HepG2 (cell line): ENCODE measurements around the gene IFT43. TPM values are rescaled to one million over a fixed set of nuclear protein-coding genes. Genes with fewer than 3 reads are reported as not detected.

ENCODE experiments used
- ATAC-seq: fragments of 200-7000 bp; cut with Tn5 transposase; 3 replicates; pipeline ENCODE4 v1.9.1; 2020; ENCODE audit warnings: mild to moderate bottlenecking, moderate library complexity
- Bru-seq: library from RNA; stranded (reverse); fragments of 400-500 nt; gene quantifications from one replicate; lab custom pipeline; 2021; lab: Mats Ljungman, UMichigan
- BruChase-seq, 2 experiments: library from RNA; stranded (reverse); fragments of 400-500 nt; gene quantifications; one replicate each; lab custom pipeline; 2021; lab: Mats Ljungman, UMichigan
- BruUV-seq: library from RNA; stranded (reverse); fragments of 400-500 nt; replicated peaks from 2 replicates; lab custom pipeline; 2021; lab: Mats Ljungman, UMichigan
- CTCF ChIA-PET: fragments of 300-600 bp; formaldehyde crosslinking; extraction: SDS; loops from one replicate; lab custom pipeline; 2021; ENCODE audit warnings: low total read pairs, inconsistent platforms, low intra/inter-chr PET ratio; lab: Yijun Ruan, JAX
- POLR2A ChIA-PET: fragments of 350-600 bp; sonication (Branson Sonifier 250); formaldehyde crosslinking; loops from one replicate; lab custom pipeline; 2020; ENCODE audit warnings: antibody characterized with exemption, inconsistent platforms; lab: Yijun Ruan, JAX
- DNase-seq: peaks from one replicate; pipeline ENCODE4 v3.0.0-alpha.2; 2015; ENCODE audit warnings: low spot score
- FAIRE-seq: peaks from 3 replicates; lab custom pipeline; 2011; peaks lifted over from hg19 to GRCh38; lab: Jason Lieb, UNC
- H2AFZ ChIP-seq: one replicate; pipeline ENCODE4 v1.6.1; 2011; ENCODE audit warnings: low read length, inconsistent platforms
- H3K27ac ChIP-seq: fragments of 300-600 bp; 3 replicates; pipeline ENCODE4 v1.8.0; 2011; ENCODE audit warnings: mixed run types, mild to moderate bottlenecking, mixed read lengths, low read length, inconsistent platforms; ENCODE audit not compliant: insufficient read depth; ENCODE audit errors: extremely low read length
- H3K27me3 ChIP-seq, 2 experiments: fragments of 200-600 bp in 1 of 2; 2 replicates in 1 of 2; 3 replicates in 1 of 2; pipeline versions ENCODE4 v1.6.0 to v1.8.0; 2011; ENCODE audit warnings: low read length in 2 of 2, mild to moderate bottlenecking in 2 of 2, moderate library complexity in 2 of 2, inconsistent platforms in 1 of 2; ENCODE audit not compliant: insufficient read depth in 2 of 2, control insufficient read depth in 1 of 2
- H3K36me3 ChIP-seq, 2 experiments: fragments of 200-600 bp in 1 of 2; replicated peaks in 1 of 2; 2 replicates in 1 of 2; 3 replicates in 1 of 2; pipeline versions ENCODE4 v1.5.1 to v1.8.0; 2011; ENCODE audit warnings: low read length in 2 of 2, inconsistent platforms in 1 of 2; ENCODE audit not compliant: insufficient read depth in 2 of 2, control insufficient read depth in 1 of 2
- H3K4me1 ChIP-seq: 2 replicates; pipeline ENCODE4 v1.5.1; 2012; ENCODE audit warnings: low read length, inconsistent platforms; ENCODE audit not compliant: insufficient read depth
- H3K4me2 ChIP-seq: 2 replicates; pipeline ENCODE4 v1.6.0; 2011; ENCODE audit warnings: low read depth, low read length, inconsistent platforms
- H3K4me3 ChIP-seq, 3 experiments: fragments of 200-600 bp in 1 of 3; sonication (generic), shearing (Covaris generic) in 1 of 3; replicated peaks in 1 of 3; 2 replicates each; pipeline ENCODE4 v1.5.1; 2011 to 2016; ENCODE audit warnings: low read length in 3 of 3, inconsistent platforms in 2 of 3, low read depth in 2 of 3, mild to moderate bottlenecking in 2 of 3, control low read depth in 1 of 3, mixed read lengths in 1 of 3; ENCODE audit not compliant: insufficient read depth in 1 of 3
- H3K79me2 ChIP-seq: one replicate; pipeline ENCODE4 v1.6.1; 2011; ENCODE audit warnings: low read length, inconsistent platforms; ENCODE audit not compliant: insufficient read depth
- H3K9ac ChIP-seq: 2 replicates; pipeline ENCODE4 v1.6.0; 2011; ENCODE audit warnings: mild to moderate bottlenecking, low read depth, low read length, inconsistent platforms; ENCODE audit not compliant: insufficient read depth
- H3K9me3 ChIP-seq: 2 replicates; pipeline ENCODE4 v1.5.1; 2012; ENCODE audit warnings: mild to moderate bottlenecking, low read length
- H4K20me1 ChIP-seq: 2 replicates; pipeline ENCODE4 v1.6.0; 2011; ENCODE audit warnings: inconsistent platforms, mild to moderate bottlenecking, low read length, moderate library complexity; ENCODE audit not compliant: insufficient read depth
- FOSL2 ChIP-seq: sonication (generic); formaldehyde crosslinking; IDR thresholded peaks from 2 replicates; pipeline ENCODE4 v1.4.0; 2020; ENCODE audit warnings: missing genetic modification reagents
- KDM3A ChIP-seq: IDR thresholded peaks from 2 replicates; pipeline ENCODE4 v1.6.1; 2018; ENCODE audit warnings: low read depth, missing compliant biosample characterization
- KLF13 ChIP-seq: sonication (generic); formaldehyde crosslinking; IDR thresholded peaks from 2 replicates; pipeline ENCODE4 v1.4.0; 2020; ENCODE audit warnings: mild to moderate bottlenecking, missing genetic modification reagents
- NBN ChIP-seq: fragments of 450-650 bp; conservative IDR thresholded peaks from 2 replicates; pipeline ENCODE4 v1.6.1; 2017
- NONO ChIP-seq, 2 experiments: fragments of 450-650 bp in 1 of 2; sonication (generic) in 1 of 2; formaldehyde crosslinking in 1 of 2; IDR thresholded peaks in 1 of 2; conservative IDR thresholded peaks in 1 of 2; 2 replicates each; pipeline versions ENCODE4 v1.6.1 to v1.8.0; 2017 to 2022; ENCODE audit warnings: mild to moderate bottlenecking in 1 of 2, missing genetic modification reagents in 1 of 2, moderate library complexity in 1 of 2
- PAF1 ChIP-seq: IDR thresholded peaks from 2 replicates; pipeline ENCODE4 v1.6.1; 2016; ENCODE audit warnings: missing genetic modification reagents, missing compliant biosample characterization
- REPIN1 ChIP-seq: sonication (generic); formaldehyde crosslinking; IDR thresholded peaks from 2 replicates; pipeline ENCODE4 v1.8.0; 2022; ENCODE audit warnings: missing genetic modification reagents, low read depth, mild to moderate bottlenecking, borderline replicate concordance
- SNAPC4 ChIP-seq: sonication (generic); formaldehyde crosslinking; IDR thresholded peaks from 2 replicates; pipeline ENCODE4 v1.4.0; 2020; ENCODE audit warnings: mild to moderate bottlenecking, missing genetic modification reagents
- ZFP36L2 ChIP-seq: sonication (generic); formaldehyde crosslinking; IDR thresholded peaks from 2 replicates; pipeline ENCODE4 v1.4.0; 2020; ENCODE audit warnings: missing genetic modification reagents
- WGBS: methylation state at CpG from one replicate; pipeline ENCODE4 v1.1.6; 2017; ENCODE audit warnings: low lambda C conversion rate; 5-methylcytosine and 5-hydroxymethylcytosine counted together
- in situ Hi-C: cut with HindIII; loops from 2 replicates; pipeline ENCODE4 v1.10.0; 2017; ENCODE audit warnings: low pct_unique_long_range_greater_than_20kb; ENCODE audit not compliant: extremely low pct_ligation_motif_present
- intact Hi-C: fragments of 100-400 bp; cut with micrococcal nuclease; formaldehyde crosslinking; loops from one replicate; pipeline ENCODE4 v1.10.0; 2022; ENCODE audit not compliant: unreplicated experiment
- long read RNA-seq, 2 experiments: library from RNA in 1 of 2; library from polyadenylated mRNA in 1 of 2; stranded (forward) in 1 of 2; unstranded in 1 of 2; transcript quantifications; one replicate each; pipeline ENCODE4 v2.0.0, GENCODE V29; 2019 to 2022
- polyA minus RNA-seq, 3 experiments: library from RNA; depleted of rRNA, polyadenylated mRNA; stranded (reverse); fragments of >200 nt; gene quantifications; 2 replicates each; pipeline ENCODE4 v1.2.3, GENCODE V29; 2011; ENCODE audit warnings: low replicate concordance in 1 of 3
- polyA plus RNA-seq, 8 experiments: library from polyadenylated mRNA; depleted of rRNA in 3 of 8; stranded (reverse) in 7 of 8; unstranded in 1 of 8; fragments of >200 nt; fragmentation: Illumina TruSeq in 4 of 8; extraction: Trizol in 4 of 8; gene quantifications; 2 replicates each; pipeline versions ENCODE4 v1.2.1 to v1.2.3, GENCODE V29; 2011 to 2016; ENCODE audit warnings: low read depth in 4 of 8, missing spikeins in 1 of 8, mixed read lengths in 1 of 8; ENCODE audit not compliant: insufficient read depth in 1 of 8
- total RNA-seq, 5 experiments: library from RNA; depleted of rRNA; stranded (reverse); fragments of >200 nt; fragmentation: Illumina TruSeq; extraction: Trizol; gene quantifications; 2 replicates each; pipeline ENCODE4 v1.2.3, GENCODE V29; 2016; ENCODE audit warnings: low read depth in 1 of 5
- TF ChIP-seq, protein P1 (sequence below): sonication (generic); formaldehyde crosslinking; IDR thresholded peaks from 2 replicates; pipeline ENCODE4 v1.4.0; 2020; ENCODE audit warnings: missing genetic modification reagents

Gene IFT43
- total RNA-seq (2016; rRNA removed; fragmentation: Illumina TruSeq; extraction: Trizol) (0.15 TPM in 1 of 2 replicates, not detected in the other), polyA plus RNA-seq (2011; rRNA removed) (0.55 and 0.78 TPM in 2 replicates), polyA minus RNA-seq (2011; rRNA and poly(A)+ RNA removed; ENCODE audit: low replicate concordance) (0.32 and 11.4 TPM in 2 replicates), Bru-seq, nascent RNA (percentile 27 among the genes with signal in this experiment), BruChase-seq, experiment 1, labeled RNA remaining after a 6-hour chase (percentile 25 among the genes with signal in this experiment), BruChase-seq, experiment 2, labeled RNA remaining after a 2-hour chase (percentile 31 among the genes with signal in this experiment)
- total RNA-seq (2016; cell fraction: cytosol; rRNA removed; fragmentation: Illumina TruSeq; extraction: Trizol; ENCODE audit: low read depth), result 1.3 TPM in 1 of 2 replicates, not detected in the other
- 0.28 and 0.31 TPM in 2 replicates for total RNA-seq (2016; cell fraction: insoluble cytoplasmic fraction; rRNA removed; fragmentation: Illumina TruSeq; extraction: Trizol)
- not detected in 2 replicates for total RNA-seq (2016; cell fraction: membrane; rRNA removed; fragmentation: Illumina TruSeq; extraction: Trizol)
- 0.81 TPM in 1 of 2 replicates, not detected in the other for total RNA-seq (2016; cell fraction: nucleus; rRNA removed; fragmentation: Illumina TruSeq; extraction: Trizol)
- polyA plus RNA-seq (2011; cell fraction: cytosol; rRNA removed), result 0.10 and 0.36 TPM in 2 replicates
- 1.7 and 1.8 TPM in 2 replicates for polyA plus RNA-seq (2011; cell fraction: nucleus; rRNA removed)
- 0.38 and 1.8 TPM in 2 replicates for polyA plus RNA-seq (2012)
- 0.18 TPM in 1 of 2 replicates, not detected in the other for polyA plus RNA-seq (2016; cell fraction: cytosol; fragmentation: Illumina TruSeq; extraction: Trizol; ENCODE audit: low read depth)
- not detected in 2 replicates for polyA plus RNA-seq (2016; cell fraction: insoluble cytoplasmic fraction; fragmentation: Illumina TruSeq; extraction: Trizol; ENCODE audit: low read depth)
- polyA plus RNA-seq (2016; cell fraction: membrane; fragmentation: Illumina TruSeq; extraction: Trizol; ENCODE audit: low read depth), result 0.26 TPM in 1 of 2 replicates, not detected in the other
- 0.85 and 1.1 TPM in 2 replicates for polyA plus RNA-seq (2016; cell fraction: nucleus; fragmentation: Illumina TruSeq; extraction: Trizol; ENCODE audit: insufficient read depth, low read depth)
- 1.6 TPM in 1 of 2 replicates, not detected in the other for polyA minus RNA-seq (2011; cell fraction: cytosol; rRNA and poly(A)+ RNA removed)
- 1.1 and 1.5 TPM in 2 replicates for polyA minus RNA-seq (2011; cell fraction: nucleus; rRNA and poly(A)+ RNA removed)
- long read RNA-seq, experiment 1, result 0 reads
- long read RNA-seq, experiment 2, partial matches to known transcripts, result 0 of 2 reads
- long read RNA-seq, experiment 2, other reads (novel, unspliced or antisense), result 2 of 2 reads

DNA sequence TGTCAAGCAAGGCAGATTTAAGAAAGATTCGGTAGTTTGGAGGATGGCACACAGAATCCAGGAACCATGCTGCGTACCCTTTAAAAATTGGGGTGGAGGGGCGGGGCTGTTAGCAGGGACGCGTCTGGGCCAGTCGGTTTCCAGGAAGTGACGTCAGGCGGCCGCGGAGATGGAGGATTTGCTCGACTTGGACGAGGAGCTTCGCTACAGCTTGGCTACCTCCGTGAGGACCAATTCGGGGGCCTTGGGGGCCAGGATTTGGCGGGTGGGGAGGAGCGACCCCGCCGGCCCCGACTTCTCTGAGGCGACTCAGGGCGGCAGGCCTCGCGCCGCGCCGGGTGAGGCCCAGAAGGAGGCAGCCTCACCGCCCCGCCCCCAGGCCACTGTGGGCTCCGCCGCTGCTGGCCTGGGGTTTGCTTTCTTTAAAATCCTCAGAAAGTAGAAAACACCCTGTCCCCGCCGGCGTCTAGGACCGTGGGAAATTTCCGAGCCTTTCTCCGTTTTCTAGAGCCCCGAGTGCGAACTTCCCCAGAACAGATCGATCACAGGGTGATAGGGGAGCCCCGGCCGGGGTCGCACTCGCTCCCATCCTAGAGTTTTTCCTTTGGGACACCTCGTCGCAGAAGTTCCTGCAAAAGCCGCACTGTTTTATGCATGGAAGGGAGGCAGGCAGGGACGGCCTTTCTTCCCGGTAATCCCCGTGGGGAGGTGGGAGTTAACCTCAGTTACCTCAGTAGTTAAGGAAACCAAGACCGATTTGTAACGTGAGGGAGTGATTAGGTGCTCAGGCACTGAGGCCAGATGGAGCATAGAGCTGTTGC is at the start of gene IFT43:
Gene IFT43, plus strand, starts transcription at position 146 of the 821 bp plus-strand sequence. Its CDS starts 24 bp downstream, at position 170.
- FAIRE-seq, result no peak
- Histone ChIP-seq H4K20me1 (no peaks in the 10 kb centered on the region), H3K79me2 (no peaks in the 10 kb centered on the region), H3K9me3 (no peaks in the 10 kb centered on the region), H3K9ac (no peak within 1 kb of the TSS), H3K4me2 (peak within 1 kb of the TSS; percentile 0; the same call in 1 of the 2 replicates), H3K27me3 (0 out of 5 replicates have a peak, but pooled peaks cover 0 to 4% of the 10 kb centered on the region in 2 experiments), H3K27ac (no peak within 1 kb of the TSS), H2AFZ (no peak within 1 kb of the TSS), H3K4me3 (no peak within 1 kb of the TSS; a peak in 1 of 6 replicates), H3K4me1 (peaks cover 66% of the 10 kb centered on the region), H3K36me3 (no peaks in the 10 kb centered on the region)
- in situ Hi-C loops, result no loop called here
- no TSS peak for BruUV-seq
- ChIA-PET CTCF (no interaction called here), POLR2A (no interaction called here)
- no peak for DNase-seq
- intact Hi-C loops, result loop anchor here (10.0 kb wide), 1 partner anchor 161 kb away; no protein-coding TSS in a partner anchor
- ATAC-seq, result no peak
- WGBS, result 82% methylated on average over 47 of the region's 52 CpGs
- TF ChIP-seq NBN (no peak), FOSL2 (CRISPR knock-in tag) (no peak), KDM3A (CRISPR knock-in tag) (no peak), REPIN1 (no peak), SNAPC4 (CRISPR knock-in tag) (no peak), ZFP36L2 (CRISPR knock-in tag) (no peak), NONO (IDR thresholded peaks at IDR 0.05) (no peak), NONO (CRISPR knock-in tag; conservative IDR thresholded peaks at IDR 0.05) (no peak), KLF13 (CRISPR knock-in tag) (no peak), PAF1 (CRISPR knock-in tag) (no peak)
- TF ChIP-seq, protein P1, sequence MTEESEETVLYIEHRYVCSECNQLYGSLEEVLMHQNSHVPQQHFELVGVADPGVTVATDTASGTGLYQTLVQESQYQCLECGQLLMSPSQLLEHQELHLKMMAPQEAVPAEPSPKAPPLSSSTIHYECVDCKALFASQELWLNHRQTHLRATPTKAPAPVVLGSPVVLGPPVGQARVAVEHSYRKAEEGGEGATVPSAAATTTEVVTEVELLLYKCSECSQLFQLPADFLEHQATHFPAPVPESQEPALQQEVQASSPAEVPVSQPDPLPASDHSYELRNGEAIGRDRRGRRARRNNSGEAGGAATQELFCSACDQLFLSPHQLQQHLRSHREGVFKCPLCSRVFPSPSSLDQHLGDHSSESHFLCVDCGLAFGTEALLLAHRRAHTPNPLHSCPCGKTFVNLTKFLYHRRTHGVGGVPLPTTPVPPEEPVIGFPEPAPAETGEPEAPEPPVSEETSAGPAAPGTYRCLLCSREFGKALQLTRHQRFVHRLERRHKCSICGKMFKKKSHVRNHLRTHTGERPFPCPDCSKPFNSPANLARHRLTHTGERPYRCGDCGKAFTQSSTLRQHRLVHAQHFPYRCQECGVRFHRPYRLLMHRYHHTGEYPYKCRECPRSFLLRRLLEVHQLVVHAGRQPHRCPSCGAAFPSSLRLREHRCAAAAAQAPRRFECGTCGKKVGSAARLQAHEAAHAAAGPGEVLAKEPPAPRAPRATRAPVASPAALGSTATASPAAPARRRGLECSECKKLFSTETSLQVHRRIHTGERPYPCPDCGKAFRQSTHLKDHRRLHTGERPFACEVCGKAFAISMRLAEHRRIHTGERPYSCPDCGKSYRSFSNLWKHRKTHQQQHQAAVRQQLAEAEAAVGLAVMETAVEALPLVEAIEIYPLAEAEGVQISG (CRISPR knock-in tag), result no peak
